NCI-H1436 (cell line): ENCODE results near the gene PDE4D.

Source experiments
- DNase-seq: peaks from one replicate; lab custom pipeline; 2025; lab: John Stamatoyannopoulos, UW

Gene PDE4D

DNA sequence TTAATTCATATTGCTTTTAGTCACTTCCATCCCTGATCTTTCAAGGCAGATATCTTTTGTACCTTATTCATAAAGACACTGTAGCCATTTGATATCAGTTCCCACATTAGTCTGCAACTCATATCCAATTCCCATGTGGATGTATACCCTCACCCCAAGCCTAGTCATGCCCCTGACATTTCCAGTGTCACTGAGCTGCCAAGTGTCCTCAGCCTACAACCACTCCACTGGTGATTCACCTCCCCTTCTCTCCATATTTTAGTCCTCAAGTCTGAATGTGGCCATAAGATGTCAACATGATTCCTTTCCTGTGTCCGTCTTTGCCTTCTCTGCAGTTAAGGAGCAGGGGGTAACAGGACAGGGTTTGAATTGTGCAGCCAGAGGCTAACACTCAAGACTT, 963.8 kb downstream of the PDE4D start:
- no peak for DNase-seq

DNA sequence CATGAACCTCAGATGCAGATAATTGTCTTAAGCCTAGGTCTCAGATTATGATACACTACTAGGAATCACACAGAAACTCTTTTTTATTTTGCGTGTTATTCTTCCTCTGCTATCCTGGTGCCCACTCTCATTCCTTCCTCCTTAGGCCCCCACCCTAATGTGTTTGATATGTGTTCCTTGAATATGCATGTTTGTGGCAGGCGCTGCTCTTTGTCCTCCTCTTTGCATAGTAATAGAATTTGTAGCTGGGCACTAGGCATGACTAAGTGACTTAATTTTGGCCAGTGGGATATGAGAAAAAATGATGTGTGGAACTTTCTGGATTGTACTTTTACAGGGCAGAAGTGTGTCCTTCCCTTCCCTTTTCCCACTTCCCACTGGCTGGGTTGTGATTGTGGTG, 965.6 kb downstream of the PDE4D start:
- no peak for DNase-seq

DNA sequence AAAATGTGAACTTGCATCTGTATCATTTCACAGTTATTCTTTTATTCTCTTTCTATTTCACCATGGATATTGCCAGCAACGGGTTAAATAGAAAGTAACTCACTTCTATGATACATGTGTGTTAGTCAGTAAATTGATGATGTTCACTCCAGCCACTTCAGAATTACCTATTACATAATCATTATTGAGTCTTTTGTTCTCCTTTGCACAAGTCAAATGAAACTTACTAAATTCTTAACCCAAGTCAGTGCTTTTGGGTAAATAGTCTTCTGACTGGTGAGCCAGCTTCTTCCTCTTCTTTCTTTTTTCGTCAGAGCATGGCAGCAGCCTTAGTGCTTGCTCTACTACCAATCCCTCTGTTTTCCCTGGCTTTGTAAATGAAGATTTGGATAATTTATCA, 966.3 kb downstream of the PDE4D start:
- DNase-seq: no peak

DNA sequence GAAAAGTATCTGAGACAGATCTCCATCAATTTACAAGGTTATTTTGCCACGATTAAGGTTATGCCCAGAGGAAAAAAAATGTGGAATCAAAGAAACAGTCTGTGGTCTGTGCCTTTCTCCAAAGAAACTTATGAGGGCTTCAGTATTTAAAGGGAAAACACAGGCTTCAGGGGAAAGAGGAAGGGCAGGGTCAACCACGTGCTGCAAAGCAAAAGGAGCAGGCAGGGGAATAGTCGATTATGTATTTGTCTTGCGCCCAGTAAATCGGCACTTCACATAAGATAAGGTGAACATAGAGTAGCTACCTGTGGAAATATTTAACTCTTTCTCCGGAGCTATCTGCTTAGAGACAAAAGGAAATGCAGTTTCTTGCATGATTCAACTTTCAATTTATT, 967.0 kb downstream of the PDE4D start:
- no peak for DNase-seq

DNA sequence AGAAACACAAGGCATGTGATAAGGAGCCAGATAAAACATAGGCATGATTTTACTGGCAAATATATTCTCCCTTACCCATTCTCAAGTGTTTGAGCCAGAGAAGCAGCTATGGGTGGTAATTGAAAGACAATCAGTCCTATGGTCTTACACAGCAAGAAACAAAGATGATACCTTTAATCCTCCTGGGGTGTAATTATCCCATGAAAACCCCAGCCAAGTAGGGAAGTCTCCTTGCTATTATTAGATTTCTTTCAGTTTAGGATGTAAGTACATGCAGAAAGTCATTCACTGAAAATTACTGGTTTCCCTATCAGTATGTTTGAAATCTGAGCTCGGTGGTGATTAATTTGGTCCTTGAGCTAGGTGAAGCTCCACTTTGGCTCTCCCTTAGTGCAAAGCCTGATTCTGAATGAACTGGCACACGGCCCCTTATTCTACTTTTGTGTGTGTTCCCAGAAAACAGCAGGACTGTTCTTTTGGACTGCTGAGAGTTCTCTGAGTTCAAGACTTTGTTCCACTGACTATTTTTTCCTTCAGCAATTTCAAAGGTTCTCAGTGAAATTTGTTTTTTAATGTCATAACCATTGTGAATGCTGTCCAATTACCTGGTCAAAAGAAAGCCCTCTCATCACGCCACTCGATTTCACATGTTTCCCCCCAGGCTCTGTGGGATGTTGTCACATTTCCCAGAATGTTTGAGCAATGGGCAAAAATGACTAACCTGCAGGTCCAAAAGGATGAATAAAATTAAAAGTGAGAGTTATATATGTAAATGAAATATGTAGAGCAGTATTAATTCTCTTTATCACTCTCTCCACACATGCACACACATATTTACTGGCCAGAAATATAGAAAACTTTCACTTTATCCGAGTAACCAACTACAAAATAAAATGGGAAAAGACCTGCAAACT, 967.6 kb downstream of the PDE4D start:
- peak; percentile 39 for DNase-seq

DNA sequence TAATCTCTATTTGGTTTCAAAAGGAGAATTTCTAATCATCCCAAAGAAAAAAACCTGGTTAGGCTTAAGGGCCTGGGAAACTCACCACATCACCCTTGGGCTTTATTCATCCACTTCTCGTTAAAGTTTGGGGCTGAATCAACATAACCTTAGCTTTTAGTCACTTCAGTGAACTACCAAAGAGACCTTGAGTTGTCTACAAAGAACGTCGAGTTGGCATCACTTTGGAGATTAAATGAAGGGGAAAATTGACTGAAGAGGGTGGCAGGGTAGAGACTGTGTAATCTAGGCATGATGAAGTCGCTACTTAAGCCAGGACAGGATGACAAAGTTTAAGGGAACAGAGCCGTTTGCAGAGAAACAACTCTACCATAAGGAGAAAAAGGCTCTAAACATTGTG, 969.2 kb downstream of the PDE4D start:
- DNase-seq: no peak

DNA sequence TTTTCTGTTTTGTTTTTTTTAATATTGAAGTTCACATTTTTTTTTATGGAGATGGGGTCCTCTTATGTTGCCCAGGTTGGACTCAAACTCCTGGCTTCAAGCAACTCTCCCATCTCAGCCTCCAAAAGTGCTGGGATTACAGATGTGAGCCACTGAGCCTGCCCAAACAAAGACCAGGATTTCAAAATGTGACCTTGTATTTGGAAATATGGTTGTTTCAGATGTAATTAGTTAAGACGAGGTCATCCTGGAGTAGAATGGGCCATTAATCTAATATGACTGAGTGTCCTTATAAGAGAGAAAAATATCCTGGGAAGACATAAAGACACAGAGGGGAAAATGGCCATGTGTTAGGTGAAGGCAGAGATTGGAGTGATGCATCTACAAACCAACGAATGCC, 970.2 kb downstream of the PDE4D start:
- no peak for DNase-seq

DNA sequence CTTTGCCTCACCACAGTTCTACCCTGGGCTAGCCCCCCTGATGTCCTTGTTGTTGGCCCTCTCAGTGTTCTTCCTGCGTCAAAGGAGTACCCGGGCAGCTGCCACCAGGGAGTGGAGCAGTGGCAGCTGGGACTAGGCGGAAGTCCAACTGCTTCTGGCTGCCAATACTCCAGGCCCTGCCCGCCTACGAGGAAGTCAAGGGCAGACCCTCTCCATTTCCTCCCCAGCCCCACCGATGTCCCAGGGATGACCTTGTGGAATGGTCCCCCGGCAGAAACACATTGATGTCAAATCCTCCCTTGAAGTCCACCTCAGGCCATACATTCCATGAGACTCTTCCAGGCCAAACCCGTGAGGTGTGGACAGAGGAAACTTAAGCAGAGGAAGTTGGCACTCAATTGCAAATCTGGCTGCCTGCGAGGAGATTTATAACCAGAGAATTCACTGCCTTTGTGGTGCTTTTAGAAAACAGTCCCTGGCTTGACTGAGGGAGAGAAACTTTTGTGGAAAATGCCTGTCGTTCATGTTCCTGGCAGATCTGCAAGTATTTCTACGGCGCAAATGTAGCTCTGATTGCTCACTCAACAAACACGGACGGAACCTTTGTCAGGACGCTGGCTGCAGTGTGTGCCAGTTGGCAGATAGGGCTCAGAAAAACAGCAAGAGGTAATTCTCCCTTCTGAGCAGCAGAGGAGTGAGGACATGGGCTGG, 970.9 kb downstream of the PDE4D start:
- no peak for DNase-seq

DNA sequence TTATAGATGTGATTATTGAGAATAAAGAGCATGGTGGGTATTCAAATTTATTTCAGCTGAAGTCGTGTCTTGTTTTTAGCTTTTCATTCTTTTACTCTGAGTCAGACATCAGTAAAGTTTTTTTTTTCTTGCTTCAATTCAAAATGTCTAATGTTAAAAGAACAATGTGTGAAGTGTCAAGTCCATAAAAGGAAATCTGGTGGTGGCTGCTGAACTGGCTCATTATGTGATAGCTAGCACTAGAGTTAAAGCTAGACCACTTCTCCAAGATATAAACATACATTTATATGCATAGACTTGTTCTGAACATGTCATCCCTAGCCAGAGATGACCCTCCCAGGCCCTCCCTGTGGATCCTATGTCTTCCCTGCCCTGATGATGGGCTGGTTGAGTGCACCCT, 972.4 kb downstream of the PDE4D start:
- no peak for DNase-seq

DNA sequence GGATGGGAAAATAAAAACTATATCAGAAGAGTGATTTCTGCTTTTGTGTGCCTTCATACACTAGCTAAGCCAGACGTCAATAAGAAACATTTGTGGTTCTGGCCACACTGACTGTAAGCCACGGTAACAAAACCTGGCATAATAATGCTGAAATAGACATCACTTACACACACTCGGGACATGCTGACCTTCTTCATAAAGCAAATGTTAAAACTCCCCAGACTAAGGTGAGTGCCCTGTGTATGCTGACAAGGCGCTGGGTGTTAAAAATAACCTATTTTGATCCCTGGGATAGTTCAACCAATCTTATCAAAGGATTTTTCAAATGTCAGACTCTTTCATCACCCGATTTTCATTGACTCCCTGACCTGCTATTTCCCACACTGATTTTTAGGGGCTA, 973.7 kb downstream of the PDE4D start:
- no peak for DNase-seq
